ENCODE results near the gene MUC5AC.
"Not testable (repeated sequence)": the region's sequence is repeated elsewhere in the genome, so short reads cannot be mapped to it uniquely, and the experiment has no call there.

Gene MUC5AC

DNA sequence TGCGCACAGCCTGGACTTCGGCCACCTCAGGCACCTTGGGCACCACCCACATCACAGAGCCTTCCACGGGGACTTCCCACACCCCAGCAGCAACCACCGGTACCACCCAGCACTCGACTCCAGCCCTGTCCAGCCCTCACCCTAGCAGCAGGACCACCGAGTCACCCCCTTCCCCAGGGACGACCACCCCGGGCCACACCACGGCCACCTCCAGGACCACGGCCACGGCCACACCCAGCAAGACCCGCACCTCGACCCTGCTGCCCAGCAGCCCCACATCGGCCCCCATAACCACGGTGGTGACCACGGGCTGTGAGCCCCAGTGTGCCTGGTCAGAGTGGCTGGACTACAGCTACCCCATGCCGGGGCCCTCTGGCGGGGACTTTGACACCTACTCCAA lies 91.2 kb downstream of the MUC5AC start:
- DNase-seq (ENCODE audit: low read depth in 3 of 3, low spot score in 1 of 3), result not testable (repeated sequence)

DNA sequence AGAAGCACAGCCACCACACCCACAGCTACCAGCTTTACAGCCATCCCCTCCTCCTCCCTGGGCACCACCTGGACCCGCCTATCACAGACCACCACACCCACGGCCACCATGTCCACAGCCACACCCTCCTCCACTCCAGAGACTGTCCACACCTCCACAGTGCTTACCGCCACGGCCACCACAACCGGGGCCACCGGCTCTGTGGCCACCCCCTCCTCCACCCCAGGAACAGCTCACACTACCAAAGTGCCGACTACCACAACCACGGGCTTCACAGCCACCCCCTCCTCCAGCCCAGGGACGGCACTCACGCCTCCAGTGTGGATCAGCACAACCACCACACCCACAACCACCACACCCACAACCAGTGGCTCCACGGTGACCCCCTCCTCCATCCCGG lies 92.7 kb downstream of the MUC5AC start:
- DNase-seq (ENCODE audit: low read depth in 3 of 3, low spot score in 1 of 3), result not testable (repeated sequence)

All from stimulated activated CD4-positive, alpha-beta T cell treated with anti-CD3 and anti-CD28 coated beads, TNF-alpha, amount 100 ng/mL, for 1 hour (primary cell).